HS-5 (cell line): ENCODE results near the gene PBX4.

Experiments used
- DNase-seq: peaks from one replicate; pipeline ENCODE4 v3.0.0-alpha.2; 2012; ENCODE audit warnings: low read depth

The PBX4 gene

DNA sequence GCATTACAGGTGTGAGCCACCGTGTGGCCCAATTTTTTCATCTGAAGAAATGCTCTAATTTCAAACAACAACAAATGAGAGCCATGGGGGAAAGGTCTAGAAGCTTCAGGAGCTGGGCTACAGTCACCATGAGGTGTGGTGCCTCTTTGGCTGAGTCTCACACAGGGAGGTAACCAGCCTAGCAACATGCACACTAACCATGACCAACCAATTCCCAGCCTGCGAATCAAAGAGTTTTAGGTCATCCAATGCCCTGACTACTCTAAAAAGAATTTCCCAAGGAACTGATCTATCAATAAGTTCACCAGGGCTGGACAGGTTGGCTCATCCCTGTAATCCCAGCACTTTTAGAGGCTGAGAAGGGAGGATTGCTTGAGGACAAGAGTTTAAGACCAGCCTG is 29.9 kb downstream of the PBX4 start:
- DNase-seq = peak; percentile 34

DNA sequence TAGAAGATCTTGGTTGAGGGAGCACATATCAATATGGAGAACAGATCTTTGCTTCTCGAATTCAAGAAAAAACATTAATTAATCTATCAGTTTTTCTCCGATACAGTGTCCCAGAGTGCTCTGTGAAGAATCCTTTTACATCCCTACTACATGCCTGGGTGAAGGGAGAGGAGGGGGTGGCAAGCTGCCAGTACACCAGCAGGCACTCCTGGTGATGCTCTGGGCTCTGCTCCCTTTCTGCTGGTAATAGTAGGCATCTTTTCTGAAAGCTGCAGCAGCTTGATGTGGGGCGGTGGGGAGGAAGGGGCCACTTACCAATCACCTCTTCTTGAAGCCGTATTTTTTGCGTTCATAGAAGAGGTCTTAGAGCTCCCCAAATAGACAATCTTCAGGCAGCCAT is 30.7 kb downstream of the PBX4 start:
- no peak for DNase-seq

DNA sequence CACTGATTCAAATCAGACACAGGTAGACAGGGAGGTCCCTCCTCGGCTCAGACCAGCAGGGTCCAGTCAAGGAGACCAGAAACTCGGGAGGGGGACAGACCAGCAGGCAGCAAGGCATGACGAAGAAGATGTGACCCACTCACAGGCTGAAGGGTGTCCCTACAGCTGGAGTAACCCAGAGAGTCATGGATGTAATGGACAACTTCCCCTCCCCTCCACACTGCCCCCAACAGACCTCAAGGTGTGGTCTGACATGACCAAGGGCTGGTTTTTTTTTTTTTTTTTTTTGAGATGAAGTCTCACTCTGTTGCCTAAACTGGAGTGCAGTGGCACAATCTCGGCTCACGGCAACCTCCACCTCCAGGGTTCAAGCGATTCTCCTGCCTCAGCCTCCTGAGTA is 34.1 kb downstream of the PBX4 start:
- no peak for DNase-seq

DNA sequence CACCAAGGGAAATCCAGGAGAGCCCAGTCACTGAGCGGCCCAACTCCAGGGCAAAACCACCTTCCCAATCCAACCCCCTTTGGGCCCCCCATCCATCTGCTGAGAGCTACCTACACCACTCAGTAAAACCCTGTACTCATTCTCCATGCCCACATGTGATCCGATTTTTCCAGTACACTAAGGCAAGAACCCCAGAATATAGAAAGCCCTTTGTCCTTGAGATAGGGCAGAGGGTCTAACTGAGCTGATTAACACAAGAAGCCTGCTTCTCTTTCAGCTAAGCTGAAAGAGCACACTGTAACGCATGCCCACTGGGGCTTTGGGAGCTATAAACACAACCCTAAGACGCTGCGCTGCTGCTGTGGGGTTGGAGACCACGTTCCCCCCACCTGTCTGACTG is 36.0 kb downstream of the PBX4 start:
- DNase-seq = no peak

DNA sequence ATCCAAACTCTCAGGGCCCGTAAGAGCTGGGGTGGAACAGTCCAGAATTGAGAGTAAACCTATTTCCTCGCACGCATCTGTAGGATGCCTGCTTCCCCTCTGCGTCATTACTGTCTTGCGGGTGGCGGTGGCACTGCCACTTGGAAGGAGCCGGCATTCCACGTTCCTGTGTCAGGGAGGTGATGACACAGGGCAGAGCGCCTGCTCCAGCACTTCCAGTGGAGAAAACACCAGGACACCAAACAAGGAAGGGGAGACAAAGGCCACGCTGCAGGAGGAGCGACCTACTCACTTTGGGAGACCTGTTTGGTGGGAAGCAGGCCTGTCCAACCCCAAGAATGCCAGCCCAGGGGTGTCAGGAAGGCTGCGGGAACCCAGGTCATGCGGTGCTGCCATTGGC is 37.1 kb downstream of the PBX4 start:
- DNase-seq = no peak

DNA sequence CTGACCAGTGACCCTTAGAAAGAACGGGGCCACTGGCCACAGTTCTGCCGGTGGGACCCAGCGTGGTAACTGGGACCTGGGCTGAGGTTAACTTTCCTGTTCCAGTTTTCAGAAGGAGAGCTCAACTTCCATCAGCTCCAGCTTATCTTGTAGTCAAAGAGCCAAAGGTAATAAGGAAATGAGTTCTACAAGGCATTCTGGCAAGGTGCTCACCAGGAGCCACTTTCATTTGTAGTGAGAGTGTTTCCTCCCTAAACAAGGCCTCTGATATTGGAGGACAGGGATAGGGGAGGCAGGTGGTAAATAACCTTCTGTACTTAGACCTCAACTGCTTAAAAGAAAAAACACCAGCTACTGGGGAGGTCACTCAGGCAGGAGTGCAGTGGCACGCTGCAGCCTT is 38.1 kb downstream of the PBX4 start:
- DNase-seq = no peak

DNA sequence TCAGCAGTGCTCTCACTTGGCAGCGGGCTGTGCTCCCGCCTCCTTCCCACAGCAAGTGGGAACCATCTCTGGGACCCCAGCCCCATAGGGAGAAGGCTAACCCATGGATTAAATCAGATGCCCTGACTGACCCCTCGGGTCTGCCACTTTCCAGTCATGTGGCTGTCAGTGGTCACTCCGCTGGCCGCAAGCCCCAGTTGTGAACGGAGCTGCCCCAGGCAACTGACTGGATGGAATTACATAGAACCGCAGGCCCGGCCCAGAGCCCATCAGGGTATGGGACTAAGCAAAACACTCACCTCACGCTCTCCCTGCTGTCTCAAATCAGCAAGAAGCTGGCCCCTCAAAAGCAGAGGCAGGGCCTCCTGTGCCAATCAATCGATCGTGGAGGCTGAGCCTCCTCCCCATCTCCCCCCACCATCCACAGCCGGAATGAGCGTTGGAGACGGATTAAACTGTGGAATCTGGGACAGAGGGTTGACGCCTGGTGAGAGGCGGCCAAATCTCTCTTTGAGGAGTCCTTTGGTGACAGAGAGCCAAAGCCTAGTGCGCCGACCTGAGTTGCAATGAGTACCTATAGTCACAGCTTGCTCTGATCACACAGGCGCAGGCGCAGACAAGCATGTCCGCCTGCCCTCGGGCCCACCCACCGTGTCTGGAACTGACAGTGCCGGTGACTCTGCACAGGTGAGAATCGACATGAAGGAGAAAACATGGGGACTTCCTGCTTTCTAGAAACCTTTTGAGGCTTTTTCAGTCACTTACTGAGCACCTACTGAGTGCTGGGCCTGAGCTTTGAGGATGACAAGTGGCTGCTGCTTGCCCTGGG is 38.7 kb downstream of the PBX4 start:
- DNase-seq = no peak

DNA sequence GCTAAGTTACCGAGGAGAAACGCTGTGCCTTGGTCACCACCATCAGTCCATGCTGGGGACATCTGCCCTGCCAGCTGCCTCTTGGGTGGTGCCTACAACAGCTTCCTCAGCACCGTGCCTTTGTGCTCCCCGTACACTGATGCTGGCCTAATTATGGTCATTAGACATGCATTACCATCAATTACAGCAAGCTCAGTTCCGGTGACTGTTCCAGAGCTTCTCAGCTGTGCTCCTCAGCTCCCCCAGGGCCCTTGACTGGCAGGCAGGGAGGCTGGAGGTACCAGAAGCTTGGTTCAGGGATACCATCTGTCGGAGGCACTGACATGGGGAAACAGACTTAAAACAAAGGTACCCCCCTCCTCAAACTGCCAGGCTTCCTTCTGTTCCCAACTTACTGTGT is 40.2 kb downstream of the PBX4 start:
- no peak for DNase-seq

DNA sequence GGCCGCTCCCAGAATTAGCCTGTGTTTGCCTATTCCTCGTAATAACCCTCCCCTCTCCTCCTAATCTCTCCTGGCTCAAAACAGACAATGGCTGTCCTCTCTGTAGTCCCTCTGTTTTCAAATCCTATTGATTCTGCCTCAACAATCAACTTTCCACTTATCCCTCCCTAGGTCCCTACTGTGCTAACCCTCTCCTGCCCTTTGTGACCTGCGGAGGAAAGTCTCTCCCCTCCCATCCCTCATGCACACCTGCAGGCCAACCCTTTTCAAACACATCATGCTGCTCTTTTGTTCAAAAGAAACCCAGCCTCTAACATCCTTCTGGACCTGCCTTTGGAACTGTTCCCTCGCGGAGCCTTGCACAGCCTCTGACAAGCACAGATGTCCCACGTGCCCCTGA is 43.1 kb downstream of the PBX4 start:
- DNase-seq = no peak

DNA sequence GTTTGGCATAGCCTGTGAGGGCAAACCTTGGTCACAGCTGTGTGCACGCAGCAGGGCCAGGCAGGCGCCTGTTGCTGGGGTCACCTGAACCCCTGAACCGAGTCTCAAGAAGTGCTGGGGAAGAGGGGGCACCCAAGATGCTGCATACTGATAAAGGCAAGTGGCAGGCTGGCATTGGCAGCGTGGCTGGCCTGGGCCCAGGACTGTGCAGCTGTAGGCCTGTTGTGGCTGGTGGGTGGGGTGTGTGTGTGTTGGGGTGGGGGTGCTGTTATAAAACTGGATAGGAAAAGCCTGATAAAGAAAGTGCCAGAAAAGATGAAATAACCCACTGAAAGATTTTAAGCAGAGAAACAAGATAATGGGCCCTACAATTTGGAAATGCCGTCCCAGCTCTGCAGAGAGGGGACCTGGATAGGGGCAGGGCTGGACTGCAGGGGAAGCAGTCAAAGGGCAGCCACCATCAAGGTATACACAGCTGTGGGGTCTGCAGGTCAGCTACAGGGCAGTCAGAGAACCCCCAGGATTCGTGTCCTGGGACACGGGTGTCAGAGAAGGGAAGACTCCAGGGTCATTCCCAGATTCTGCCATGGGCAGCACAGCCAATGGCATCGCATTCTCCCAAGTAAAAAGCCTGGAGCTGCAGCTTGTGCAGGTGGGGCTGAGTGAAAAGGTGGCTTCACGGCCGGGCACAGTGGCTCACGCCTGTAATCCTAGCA is 47.3 kb downstream of the PBX4 start:
- DNase-seq = no peak

DNA sequence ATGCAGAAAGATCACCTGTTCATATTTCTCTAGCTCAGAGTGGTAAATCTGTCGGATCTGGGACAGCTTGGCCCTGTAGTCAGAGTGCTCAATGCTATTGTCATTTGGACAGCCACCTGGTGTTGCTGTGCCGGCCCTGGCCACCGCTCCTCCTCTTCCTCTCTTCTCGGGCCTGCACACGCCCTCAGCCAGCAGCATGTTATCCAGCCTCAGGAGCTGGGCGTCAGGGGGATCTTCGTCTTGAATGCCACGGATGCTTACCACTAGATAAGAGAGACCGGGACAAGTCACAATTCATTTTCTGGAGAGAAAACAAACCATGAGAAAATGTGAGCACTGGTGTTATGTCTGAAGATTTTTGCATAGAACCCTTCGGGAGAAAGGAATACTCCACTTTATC is 47.9 kb downstream of the PBX4 start:
- DNase-seq = no peak

DNA sequence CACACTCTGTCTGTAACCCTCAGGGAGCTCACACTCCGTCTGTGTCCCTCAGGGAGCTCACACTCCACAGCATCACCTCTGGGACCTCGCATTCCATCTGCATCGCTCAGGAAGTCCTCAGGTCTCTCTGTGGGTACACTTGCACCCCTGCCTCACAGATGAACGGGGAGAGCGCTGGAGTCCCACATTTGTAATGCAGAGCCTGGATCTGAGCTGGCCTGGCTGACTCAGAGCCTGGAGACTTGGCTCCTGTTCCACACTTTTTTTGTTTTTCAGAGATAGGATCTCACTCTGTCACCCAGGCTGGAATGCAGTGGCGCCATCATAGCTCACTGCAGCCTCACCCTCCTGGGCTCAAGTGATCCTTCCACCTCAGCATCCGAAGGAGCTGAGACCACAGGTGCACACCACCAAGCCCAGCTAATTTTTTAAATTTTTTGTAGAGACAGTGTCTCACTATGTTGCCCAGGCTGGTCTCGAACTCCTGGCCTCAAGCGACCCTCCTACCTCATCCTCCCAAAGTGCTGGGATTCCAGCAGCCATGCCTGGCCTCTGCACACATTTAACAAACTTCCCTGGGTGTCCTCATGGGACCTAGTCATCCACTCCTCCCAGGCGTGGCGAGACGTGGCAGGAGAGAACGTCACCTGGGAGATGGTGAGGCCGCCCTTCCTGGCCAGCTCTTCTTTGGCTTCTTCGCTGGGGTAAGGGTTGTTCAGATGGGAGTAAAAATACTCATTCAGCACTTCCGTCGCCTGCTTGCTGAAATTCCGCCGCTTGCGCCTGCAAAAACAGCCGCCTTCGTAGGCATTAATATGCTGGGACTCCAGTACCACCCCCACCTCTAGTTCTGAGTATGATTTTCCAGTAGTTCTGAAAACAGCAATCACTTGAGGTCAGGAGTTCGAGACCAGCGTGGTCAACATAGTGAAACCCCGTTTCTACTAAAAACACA is 49.4 kb downstream of the PBX4 start:
- peak; percentile 24 for DNase-seq

DNA sequence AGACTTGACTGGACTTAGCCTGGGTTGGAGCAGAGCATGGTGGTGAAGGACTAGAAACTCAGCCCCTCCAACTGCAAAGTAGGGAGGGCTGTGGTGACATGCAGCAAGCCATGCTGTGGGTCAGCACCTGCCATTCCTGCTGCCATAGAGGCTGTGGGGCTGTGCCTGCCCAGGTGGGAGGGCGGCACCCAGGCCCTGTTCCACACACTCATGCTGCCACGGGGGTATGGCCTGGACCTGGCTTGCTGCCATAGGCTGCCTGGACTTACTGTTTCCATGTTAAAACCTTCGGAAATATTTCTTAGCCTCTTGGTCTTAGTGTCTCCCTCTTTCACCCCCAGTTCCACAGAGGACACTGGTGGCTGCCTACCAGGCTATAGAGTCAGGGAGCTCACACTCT is 51.1 kb downstream of the PBX4 start:
- no peak for DNase-seq

DNA sequence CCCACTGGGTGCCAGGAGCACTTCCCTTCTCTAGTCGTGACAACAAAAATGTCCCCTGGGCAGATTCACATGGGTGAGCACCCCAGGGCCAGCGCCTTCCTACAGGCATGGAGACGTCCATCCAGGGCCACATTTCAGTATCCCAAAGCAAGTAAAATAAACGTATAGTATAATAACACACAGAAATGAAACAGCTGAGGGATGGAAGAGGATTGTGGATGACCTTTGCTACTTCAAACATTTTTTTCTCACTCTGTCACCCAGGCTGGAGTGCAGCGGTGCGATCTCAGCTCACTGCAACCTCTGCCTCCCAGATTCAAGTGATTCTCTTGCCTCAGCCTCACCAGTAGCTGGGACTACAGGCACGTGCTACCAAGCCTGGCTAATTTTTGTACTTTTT is 52.2 kb downstream of the PBX4 start:
- no peak for DNase-seq

DNA sequence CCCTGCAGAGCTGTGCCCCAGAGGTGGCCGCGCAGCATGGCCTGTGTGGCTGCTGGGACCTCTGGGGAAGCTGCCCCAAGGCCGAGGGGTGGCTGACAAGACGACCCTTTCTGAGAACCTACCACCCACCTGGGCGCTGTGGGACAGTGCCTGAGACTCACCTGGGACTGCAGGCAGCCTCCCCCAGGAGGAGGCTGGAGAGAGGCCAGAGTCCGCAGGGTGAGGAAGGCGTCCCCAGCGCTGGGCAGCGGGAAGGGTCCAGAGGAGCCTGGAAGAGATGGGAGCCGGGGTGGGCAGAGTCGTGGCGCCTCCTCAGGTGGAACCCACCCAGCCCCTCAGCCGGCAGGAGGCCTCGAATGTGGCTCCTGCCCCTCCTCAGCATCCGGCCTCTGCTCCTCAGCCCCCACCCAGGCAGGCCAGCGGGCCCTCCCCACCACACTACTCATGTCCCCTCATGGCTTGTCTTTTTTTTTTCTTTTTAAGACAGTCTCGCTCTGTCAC is 55.1 kb downstream of the PBX4 start:
- no peak for DNase-seq

DNA sequence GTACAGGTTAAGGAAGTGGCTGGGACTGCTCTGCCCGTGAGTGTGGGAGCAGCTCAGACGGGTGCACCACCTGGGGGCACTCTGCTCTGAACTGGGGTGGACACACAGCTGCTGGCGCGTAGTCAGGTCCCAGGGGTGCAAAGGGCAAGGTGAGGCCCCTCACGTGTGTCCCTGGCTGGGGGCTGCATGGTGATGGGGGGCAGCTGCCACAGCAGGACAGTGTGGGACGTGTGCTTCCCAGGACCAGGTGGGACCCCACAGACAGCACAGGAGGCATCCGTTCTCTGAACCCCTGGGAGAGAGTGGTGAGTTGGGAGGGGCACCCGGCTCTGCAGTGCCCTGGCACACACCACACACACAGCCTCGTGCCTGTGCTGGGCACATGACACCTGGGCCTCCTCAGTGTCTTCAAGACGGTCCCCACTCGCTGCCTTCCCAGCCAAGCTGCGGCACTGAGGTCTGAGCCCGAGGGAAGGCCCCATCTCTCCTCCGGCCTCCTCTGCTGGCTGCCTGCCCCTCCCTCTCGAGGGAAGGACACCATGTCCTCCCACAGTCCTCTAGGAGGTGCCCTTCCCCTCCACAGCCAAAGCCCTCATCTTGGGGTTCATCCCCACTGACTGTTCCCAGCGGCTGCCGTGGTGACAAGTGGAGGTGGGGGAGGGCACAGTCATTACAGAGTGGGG is 55.7 kb downstream of the PBX4 start:
- DNase-seq = no peak

DNA sequence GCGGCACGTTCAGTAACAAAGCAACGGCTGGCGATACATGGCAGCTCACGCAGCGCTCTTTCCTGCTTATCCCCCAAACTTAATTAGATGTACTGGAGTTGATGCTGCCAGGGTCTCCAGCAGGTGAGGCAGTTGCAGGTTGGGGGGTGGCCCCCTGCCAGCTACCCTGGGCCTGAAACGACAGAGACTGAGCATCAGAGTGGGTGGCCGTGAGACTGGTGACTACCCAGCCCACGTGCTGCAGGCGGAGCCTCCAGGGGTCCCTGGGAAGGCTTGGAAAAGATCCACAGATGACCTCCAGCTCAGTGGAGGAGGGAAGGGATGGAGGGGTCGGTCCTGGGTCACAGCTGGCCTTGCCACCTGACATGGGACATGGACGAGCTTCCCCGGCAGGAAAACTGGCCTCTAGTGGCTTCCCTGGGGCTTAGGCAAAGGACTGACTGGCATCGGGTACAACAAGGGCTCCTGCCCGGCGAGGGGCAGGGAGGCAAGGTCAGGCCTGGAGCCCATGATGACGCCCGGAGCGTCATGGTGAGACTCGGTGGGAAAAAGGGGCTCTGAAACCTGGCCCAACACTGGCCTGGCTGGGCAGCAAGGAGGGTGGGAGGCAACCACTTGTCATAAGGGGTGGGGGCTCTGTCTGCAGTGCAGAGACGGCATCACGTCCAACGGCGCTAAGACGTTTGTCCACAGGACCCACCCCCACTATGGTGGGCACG is 56.4 kb downstream of the PBX4 start:
- no peak for DNase-seq

DNA sequence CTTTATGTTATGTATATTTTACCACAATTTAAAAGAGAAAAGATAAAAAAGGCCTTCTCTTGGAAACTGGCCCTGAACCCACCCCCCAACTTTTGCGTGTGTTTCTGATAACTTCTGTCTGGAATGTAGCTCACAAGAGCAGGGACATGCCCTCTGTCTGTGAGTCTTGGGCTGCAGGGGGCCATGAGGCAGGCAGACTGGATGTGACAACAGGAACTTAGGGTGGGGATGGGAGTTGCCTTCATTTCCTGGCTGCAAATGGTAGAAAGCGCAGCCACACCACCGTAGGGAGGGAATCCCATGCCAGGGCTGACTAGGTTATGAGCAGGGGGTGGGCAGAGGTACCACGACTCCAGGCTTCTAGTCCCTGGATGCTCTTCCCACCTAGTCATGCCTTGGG is 58.6 kb downstream of the PBX4 start:
- no peak for DNase-seq

DNA sequence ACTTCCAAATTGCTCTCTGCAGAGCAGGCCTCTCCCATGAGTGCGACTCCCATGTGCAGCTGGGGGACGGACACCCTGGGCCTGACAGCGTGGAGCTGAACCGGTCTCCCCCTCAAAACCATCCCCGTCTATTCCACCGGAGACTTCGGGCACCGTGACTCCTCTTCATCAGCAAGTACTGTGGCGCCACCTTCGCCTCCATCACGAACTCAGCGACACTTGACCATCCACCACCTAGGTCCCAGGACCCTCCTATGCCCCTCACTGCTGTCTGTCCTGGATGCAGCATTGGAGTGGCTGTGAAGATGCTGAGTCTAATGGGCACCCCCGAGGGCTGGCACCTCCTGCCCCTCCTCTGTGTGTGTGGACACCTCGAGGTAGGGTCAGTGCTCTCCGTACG is 59.9 kb downstream of the PBX4 start:
- DNase-seq = no peak

DNA sequence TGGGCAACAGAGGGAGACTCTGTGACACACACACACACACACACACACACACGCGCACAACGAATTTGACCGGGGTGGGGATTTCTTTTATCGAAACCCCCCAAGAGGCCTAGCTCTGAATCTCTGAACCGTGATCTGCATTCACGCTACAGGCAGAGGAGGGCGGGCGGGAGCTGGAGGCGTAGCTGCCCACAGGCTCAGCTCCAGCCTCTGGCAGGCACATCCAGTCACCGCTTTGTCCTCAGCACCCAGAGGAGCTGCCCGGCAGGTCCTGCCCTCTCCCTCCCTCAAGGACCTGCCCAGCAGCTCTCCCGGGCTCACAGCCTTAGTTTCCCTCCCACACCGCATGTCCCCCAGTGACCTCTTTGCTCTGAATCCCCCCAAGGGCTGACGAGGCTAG is 60.4 kb downstream of the PBX4 start:
- DNase-seq = no peak
